GM12891 (cell line): ENCODE data around the gene RBM39.
"Not testable (repeated sequence)": the region's sequence is repeated elsewhere in the genome, so short reads cannot be mapped to it uniquely, and the experiment has no call there.

Experiments
- DNase-seq: peaks from one replicate; pipeline ENCODE4 v3.0.0; 2011; ENCODE audit warnings: low spot score; ENCODE audit not compliant: insufficient read length
- FAIRE-seq: peaks from 2 replicates; lab custom pipeline; 2011; peaks lifted over from hg19 to GRCh38; lab: Jason Lieb, UNC
- PAX5 ChIP-seq: IDR thresholded peaks from 2 replicates; pipeline ENCODE4 v1.6.1; 2011; ENCODE audit warnings: low read length, moderate library complexity, mild to moderate bottlenecking; ENCODE audit not compliant: insufficient read depth, severe bottlenecking
- POLR2A ChIP-seq: IDR thresholded peaks from 2 replicates; pipeline ENCODE4 v1.6.1; 2011; ENCODE audit warnings: low read depth, low read length, control low read depth
- POLR2AphosphoS5 ChIP-seq: IDR thresholded peaks from 2 replicates; pipeline ENCODE4 v1.6.1; 2011; ENCODE audit warnings: low read depth, low read length, control low read depth
- POU2F2 ChIP-seq: IDR thresholded peaks from 2 replicates; pipeline ENCODE4 v1.6.1; 2011; ENCODE audit warnings: low read depth, mild to moderate bottlenecking, control low read depth, low read length, moderate library complexity
- SPI1 ChIP-seq: IDR thresholded peaks from 2 replicates; pipeline ENCODE4 v1.6.1; 2011; ENCODE audit warnings: low read depth, low read length, control low read depth
- TAF1 ChIP-seq: IDR thresholded peaks from 2 replicates; pipeline ENCODE4 v1.6.1; 2011; ENCODE audit warnings: low read depth, low read length, control low read depth

The RBM39 gene

DNA sequence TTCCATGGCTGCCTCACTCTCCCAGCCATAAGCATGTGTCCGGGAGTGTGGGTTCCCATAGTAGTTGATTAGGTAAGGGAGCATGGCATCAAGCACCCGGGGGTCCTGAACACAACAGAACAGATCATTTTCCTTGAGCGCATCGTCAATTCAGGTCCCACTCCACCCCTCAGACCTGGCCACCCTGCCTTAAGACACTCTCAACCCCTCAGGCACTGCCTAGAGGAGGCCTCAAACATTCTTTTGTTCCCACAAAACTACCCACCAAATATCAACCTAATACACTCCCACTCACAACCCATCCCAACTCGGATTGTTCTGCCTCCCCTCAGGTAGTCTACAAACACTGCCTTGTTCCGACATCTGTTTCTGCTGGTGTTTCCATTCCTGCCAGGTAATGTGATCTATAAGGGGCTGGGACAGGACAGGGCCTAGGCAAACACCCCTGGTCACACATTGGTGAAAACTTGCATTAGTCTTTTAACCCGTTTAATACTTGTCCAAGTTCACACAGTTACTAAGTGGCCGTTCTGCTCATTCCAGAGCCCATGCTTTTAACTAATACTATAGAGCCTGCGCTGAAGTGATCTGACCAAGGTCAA, 44.3 kb downstream of the RBM39 start:
- TF ChIP-seq POLR2A (no peak), POLR2AphosphoS5 (no peak)
- FAIRE-seq = no peak

DNA sequence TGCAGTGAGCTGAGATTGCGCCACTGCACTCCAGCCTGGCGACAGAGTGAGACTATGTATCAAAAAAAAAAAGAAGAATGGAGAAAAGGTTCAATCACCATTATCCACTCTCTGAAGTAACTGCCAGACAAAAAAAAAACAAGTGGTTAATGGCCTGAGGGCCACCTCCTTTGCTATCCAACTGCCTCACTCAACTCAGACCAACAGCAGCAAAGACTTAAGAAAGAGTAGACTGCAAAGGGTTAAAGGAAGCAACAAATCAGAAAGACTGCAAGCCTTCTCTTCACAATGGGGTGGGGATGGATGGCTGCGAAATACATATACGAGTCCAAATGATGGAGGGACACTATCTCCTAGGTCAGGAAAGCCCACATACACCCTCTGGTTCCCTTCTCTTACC, 46.1 kb downstream of the RBM39 start:
- FAIRE-seq (no peak), DNase-seq (no peak)
- no peak for TF ChIP-seq SPI1
- no peak for TF ChIP-seq POLR2AphosphoS5
- no peak for TF ChIP-seq POLR2A
- no peak for TF ChIP-seq PAX5
- TF ChIP-seq POU2F2 = no peak
- TF ChIP-seq TAF1 = no peak

More for the DNA sequence above, 44.3 kb downstream of the RBM39 start:
- no peak for DNase-seq

DNA sequence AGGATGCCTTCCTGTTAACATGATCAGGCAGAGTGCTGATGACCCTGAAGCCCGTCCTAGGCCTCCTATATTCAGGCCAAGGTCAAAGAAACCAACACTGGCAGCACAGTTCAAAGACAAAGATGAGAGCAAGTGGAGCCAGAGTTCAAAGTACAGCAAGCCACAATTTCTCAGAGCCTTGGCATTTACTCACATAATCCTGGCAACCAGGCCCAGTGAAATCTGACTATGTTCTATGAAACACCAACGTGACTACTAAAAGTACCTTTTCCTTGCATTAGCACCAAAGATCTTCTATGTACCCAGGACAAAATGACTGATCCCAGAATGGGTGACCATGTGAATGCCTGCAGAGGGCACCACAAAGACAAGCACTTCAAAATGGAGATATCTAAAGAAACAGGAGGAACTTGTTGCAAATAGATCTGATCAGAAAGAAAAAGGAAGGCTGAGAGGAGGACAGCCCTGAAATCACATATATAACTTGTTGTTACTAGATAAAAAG, 46.8 kb downstream of the RBM39 start:
- no peak for TF ChIP-seq POLR2AphosphoS5
- TF ChIP-seq SPI1 = no peak
- TF ChIP-seq TAF1 = no peak
- no peak for TF ChIP-seq PAX5
- TF ChIP-seq POU2F2 = no peak
- TF ChIP-seq POLR2A = no peak
- FAIRE-seq (no peak), DNase-seq (no peak)

DNA sequence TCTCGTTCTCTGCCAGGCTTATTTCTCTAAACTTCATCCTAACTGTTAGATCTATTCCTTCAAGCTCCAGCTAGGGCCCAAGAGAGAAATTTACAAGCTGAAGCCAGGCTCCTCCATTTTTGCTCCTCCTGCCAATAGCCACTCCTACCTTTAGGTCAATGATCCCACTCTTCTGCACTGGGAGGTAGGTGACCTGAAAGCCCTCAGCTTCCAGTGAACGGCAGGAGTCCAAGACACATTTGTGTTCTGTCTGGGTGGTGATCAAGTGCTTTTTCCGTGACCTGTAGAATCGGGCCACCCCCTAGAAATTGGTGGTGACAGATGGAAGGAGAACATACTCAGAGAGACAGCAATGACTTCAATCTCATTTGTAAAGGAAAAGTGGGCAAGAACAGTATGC, 51.8 kb downstream of the RBM39 start:
- no peak for DNase-seq
- FAIRE-seq = no peak

DNA sequence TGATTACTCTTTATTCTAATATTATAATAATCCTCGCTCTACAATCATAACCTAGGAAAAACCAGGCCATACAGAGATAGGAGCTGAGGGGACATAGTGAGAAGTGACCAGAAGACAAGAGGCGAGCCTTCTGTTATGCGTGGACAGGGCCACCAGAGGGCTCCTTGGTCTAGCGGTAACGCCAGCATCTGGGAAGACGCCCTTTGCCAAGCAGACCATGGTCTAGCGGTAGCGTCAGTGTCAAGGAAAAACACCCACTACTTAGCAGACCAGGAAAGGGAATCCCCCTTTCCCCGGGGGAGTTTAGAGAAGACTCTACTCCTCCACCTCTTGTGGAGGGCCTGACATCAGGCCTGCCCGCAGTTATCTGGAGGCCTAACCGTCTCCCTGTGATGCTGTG, 55.2 kb downstream of the RBM39 start:
- FAIRE-seq, DNase-seq: not testable (repeated sequence)

More for the DNA sequence above, 51.8 kb downstream of the RBM39 start:
- TF ChIP-seq PAX5 (no peak), POLR2AphosphoS5 (no peak), POLR2A (no peak), SPI1 (no peak), TAF1 (no peak), POU2F2 (no peak)

DNA sequence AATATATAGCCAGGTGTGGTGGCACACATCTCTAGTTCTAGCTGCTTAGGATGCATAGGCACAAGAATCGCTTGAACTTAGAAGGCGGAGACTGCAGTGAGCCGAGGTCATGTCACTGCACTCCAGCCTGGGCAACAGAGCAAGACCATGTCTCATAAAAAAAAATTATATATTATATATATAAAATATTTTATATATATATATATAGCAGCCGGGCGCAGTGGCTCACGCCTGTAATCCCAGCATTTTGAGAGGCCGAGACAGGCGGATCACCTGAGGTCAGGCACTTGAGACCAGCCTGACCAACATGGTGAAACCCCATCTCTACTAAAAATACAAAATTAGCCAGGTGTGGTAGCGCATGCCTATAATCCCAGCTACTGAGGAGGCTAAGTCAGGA, 56.7 kb downstream of the RBM39 start:
- FAIRE-seq, DNase-seq: not testable (repeated sequence)

DNA sequence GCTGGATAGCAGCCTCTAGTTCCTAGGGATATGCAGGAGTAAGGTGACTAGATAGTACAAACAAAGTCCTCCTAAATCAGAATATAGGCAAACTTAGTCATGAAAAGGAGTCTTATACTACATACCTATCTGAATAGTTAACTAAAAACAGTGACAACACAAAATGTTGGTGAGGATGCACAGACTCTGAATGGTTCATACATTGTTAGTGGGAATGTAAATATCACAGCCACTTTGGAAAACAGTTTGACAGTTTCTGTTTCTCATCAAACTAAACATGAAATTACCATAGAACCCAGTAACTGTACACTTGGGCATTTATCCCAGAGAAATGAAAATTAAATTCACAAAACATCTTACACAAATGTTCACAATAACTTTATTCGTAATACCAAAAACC, 60.1 kb downstream of the RBM39 start:
- TF ChIP-seq TAF1 = no peak
- DNase-seq (no peak), FAIRE-seq (no peak)

DNA sequence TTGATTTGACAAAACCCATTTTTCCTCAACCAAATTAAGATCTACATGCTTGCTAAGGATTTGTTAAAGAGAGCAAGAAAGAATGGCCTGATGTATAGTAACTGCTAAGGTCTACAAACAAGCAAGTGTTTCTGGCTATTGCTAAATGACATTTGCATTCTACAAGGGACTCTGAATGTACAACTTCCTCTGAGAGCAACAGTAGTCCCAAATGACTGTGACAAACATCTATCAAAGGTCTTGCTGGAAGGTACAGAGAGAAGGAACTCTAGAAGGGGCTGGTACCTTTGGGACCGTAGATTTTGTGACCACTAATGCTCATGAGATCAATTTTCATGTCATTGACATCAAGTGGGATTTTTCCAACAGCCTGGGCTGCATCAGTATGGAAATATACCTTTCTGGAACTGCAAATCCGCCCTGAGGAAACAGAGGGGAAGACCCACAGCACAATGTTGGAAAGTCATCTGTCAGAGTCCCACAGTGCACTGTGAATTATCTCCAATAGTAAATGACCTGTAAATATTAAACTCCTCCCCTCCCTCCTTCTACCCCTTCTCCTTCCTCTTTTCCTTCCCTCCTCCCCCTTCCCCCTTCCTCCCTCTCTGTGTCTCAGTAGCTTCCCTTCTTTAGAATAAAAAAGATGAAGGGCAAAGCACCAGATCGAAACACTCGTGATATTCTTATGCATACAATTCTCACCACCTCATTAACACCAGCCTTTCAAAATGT, 61.4 kb downstream of the RBM39 start:
- no peak for DNase-seq
- no peak for TF ChIP-seq TAF1
- TF ChIP-seq POLR2A = no peak
- TF ChIP-seq PAX5 = no peak
- TF ChIP-seq POLR2AphosphoS5 = no peak
- TF ChIP-seq SPI1 = no peak
- no peak for TF ChIP-seq POU2F2
- peak; percentile 13 for FAIRE-seq

DNA sequence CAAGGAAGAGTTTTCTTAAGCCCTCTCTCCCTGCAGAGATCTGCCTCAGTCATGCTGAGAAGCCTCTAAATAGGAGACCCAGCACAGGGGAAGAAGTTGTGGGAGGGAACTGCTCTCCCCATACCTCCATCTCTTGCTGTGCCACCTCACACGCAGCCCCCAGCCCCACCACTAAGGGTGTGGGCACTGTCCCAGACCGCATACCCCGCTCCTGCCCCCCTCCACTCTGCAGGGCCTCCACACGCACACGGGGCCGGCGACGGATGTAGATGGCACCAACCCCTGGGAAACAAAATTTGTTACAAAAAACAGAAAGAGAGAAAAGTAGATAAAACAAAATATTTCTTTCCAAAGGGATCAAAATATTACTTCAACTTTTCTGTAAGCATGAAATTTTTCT, 67.1 kb downstream of the RBM39 start:
- FAIRE-seq = no peak
- no peak for DNase-seq
- TF ChIP-seq PAX5 (no peak), TAF1 (no peak), POLR2AphosphoS5 (no peak), SPI1 (no peak), POU2F2 (no peak), POLR2A (no peak)

DNA sequence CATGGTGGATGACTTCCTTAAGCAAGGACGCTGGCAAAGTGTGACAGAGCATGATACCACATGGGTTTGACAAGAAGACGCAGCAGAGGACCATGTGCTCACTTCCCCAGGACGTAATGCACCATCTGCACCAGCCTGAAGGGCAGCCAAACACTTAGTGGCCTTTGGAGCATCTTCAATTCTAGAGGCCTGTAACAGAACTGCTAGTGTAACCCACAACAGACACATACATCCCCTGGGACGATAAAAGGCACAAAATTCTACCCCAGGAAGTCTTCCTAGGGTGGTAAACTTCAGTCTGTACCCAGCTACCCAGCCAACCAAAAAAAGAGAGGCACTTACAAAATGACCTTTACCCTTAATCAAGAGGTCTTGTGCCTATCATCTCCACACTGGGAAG, 68.2 kb downstream of the RBM39 start:
- DNase-seq (no peak), FAIRE-seq (no peak)
- TF ChIP-seq POLR2AphosphoS5 = no peak

DNA sequence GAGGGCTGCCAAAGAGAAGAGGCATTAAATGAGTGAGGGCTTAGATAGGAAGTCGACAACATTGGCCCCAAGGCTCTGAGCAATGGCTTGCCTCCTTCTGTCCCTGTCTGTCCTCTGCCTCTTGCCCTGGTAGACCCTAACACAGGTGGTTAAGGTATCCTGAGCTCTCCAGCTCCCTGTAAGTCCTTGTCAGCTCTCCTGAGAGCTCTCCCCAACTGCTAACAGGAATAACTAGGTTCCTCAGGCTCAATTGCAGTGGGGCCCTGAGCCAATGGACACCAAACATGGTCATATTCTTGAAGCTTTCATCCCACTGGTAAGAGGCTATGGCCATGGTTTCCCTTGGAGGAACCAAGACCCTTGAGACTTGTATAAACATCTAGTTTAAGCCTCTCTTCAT, 72.4 kb downstream of the RBM39 start:
- no peak for TF ChIP-seq PAX5
- no peak for TF ChIP-seq POLR2A
- TF ChIP-seq POLR2AphosphoS5 = no peak
- no peak for TF ChIP-seq POU2F2
- TF ChIP-seq SPI1 = no peak
- TF ChIP-seq TAF1 = no peak
- FAIRE-seq (no peak), DNase-seq (no peak)

DNA sequence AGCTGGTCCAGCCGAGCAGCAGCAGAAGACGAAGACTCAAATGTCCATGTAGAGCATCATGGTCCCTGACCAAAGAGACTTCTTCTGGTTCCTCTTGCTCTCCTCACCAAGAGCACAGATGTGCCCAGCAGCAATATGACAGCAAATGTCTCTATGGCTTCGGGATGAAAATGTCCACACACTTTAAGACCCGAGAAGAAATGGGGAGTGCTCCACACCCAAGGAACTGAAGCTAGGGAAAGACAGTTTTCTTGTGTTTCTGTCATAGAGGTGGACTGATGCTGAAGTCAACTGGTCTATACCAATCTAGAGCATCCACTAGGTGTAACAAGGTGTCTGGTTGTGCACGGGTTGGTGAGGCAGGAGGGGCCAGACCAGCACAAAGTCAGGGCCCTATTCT, 72.8 kb downstream of the RBM39 start:
- TF ChIP-seq PAX5 (no peak), TAF1 (no peak), POU2F2 (no peak), POLR2A (no peak), SPI1 (no peak), POLR2AphosphoS5 (no peak)
- FAIRE-seq (no peak), DNase-seq (no peak)
